CD4-positive, alpha-beta T cell treated with Interleukin-6 for 4 hours (primary cell): ENCODE measurements around the gene CCR3.

Source experiments
- DNase-seq: peaks from one replicate; pipeline ENCODE4 v3.0.0-alpha.2; 2020; ENCODE audit warnings: mixed read lengths

The CCR3 gene

GRCh38 chr3:46277476-46277875 is 35.2 kb downstream of the CCR3 start:
- no peak for DNase-seq

DNA sequence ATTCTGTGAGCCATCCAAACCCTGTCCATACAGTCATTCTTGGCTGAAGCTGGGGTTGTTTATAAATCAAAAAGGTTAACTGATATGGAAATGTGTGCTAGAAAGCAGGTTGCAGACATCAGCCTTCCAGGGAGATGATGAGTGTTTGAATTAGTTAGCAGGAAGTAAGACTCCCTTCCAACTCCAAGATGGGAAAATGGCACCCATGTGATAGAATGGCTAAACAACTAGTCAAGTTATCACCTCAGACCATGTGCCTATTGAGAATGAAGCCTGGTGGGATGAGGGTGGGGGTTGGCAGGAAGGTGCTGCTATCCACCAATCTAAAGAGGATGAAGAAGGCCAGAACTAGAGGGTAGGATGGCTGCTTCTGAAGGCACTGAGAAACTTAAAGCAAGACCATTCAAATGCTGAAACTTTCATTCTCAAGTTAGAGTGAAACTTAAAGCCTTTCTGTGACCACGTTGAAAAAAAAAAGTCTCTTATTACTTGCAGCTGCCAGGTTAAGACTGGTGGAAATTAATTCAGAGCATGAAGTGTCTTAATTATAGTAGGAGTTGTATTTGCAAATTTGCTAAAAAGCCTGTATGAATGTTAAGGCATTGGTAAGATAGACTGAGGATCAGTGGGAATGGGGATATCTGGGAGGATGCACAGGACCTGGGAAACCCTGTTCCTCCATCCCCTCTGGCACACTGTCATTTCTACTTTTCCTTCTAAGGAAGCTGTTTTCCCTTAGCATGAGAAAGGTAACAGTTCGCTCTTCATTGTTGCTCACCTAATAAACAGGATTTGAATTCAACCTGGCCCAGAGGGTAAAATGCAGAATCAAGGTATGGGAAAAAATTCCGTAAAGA is 36.8 kb downstream of the CCR3 start:
- no peak for DNase-seq

DNA sequence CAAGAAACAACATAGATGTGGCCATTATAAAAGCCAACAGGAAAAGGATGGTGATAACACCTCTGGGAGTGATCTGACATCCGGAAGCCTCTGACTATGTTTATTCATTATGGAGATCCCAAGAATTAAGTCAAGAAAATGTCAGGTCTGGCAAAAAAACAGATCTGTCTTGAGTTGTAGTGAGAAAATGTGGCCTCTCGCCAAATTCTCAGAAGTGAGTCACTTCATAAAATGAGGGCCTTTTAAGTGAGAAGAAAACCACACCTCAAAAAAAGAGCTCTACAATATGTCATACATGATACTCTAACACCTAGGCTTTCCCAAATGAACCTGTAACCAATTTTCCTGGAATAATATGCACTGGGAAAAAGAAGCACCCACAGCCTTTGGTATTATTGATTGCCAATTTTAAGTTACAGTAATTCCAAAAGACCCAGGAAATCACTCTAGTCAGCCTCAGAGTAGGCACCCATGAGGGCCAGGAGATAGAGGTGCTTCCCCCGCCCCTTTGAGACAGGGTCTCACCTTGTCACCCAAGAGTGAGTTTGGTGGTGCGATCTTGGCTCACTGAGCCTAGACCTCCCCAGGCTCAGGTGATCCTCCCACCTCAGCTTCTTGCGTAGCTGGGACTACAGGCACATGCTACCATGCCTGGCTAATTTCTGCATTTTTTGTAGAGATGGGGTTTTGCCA is 38.0 kb downstream of the CCR3 start:
- peak; percentile 72 for DNase-seq

GRCh38 chr3:46281551-46281950 is 39.3 kb downstream of the CCR3 start:
- DNase-seq = no peak

DNA sequence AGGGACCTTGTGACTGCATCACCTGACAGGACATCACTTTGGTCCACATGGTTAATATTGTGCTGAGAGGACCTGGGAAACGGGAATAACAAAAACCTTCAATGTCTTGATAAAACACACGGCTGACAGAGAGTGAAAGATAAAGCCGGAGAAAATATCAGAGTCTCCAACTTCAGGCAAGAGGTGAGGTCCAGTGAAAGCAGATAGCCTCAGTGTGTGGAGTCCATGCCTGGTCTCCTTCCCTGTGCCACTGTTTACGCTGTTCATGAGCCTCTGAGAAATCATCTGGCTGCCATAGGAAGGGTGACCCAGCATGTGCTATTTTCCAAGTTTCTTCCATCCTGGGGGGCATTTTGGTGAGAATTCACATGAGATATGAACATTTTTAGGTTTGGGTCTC is 39.8 kb downstream of the CCR3 start:
- DNase-seq = no peak

DNA sequence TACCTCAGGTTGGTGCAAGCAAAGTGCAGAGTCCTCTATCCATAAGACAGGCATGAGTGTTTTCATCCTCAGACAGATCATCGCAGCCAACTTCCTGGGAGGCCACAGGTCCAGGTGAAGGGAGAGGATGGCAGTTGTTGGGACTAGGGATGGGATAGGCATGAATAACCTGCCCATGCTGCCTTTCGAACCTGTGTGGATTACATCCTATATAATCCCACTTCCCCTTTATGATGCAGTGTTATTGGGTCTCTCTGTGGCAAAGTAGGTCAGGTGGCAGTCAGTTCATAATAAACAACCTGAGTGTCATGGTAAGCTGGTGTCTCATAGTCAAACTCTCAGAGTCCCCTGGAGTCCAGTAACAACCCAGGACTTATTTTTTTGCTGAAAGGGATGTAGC is 40.4 kb downstream of the CCR3 start:
- DNase-seq = no peak

GRCh38 chr3:46283881-46284450 is 41.7 kb downstream of the CCR3 start:
- DNase-seq = no peak

DNA sequence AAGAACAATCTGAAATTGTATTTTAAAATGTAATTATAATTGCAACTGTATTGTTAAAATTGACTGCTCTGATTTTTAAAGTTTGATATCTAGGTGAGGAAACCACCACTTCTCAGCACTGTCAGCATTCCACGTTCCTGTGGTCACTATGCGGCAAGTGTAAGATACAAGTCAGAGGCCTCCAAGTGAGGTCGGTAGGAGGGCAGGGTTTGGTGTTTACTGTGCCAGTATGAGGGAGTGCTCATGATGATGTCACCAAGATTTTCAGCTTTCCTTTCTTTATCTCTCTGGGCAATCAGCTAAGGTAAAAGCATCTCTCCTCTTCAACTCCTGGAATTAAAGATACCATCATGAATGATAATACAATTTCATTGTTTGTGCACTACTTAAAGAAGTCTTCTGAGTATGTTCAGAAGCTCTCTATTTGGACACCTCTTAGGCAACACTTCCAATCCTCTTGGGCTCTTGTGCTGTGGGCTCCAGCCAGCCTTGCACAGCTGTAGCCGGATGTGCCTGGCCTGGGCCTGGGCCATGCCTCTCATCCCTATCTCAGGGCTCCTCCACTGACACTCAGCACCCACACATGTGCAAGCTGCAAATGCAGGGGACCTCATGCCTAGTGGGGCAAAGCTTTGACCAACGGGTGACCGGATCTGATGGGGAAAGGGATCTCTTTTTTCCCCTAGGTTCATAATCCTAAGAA is 42.9 kb downstream of the CCR3 start:
- DNase-seq = peak; percentile 56

DNA sequence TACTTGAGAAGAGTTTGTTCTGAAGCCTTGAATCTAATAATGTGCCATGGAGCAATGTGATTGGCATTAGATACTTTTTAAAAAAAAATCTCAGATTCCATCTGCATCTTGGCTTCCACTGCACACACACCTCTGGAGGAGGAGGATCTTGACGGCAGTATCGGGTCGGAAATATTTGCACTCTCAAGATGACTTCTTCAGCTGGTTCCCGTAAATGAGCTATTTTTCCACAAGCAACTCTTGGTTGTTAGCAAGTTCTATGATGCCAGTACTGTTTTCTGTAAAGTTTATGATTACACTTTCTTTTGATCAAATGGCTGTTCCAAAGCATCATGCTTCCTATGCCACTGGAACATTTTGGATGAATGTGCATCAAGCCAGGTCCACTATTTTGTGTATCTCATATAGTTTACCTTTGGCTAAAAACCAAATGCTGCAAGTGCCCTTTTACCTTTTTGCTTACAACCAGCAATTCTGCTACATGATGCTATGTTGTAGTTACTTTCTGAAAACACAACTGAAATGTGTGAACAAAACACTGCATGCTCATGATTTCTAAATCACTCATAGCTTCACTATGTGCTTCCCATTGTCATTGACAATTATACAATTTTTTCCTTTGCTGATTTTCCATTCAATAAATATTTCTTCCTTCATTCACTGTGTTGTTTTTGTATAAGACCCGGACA is 43.8 kb downstream of the CCR3 start:
- no peak for DNase-seq

GRCh38 chr3:46286947-46287565 is 44.8 kb downstream of the CCR3 start:
- no peak for DNase-seq

DNA sequence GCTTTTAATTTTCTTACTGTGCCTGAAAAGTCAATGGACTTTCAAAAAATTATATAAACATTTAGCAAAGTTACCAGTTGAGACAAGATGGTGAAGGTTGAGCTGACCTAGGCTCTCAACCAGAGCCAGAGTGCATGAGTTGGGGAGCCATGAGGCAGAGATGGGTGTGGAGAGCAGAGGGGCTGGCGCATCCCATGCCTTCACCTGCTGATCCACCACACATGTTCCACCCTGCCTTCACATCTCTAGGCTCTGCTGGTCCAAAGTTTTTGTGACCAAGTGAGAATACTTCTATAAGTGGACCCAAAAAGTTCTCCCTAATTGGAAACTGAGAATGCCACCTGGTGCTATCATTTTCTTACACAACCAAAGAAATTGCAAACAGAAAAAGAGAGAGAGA is 47.3 kb downstream of the CCR3 start:
- DNase-seq = no peak

DNA sequence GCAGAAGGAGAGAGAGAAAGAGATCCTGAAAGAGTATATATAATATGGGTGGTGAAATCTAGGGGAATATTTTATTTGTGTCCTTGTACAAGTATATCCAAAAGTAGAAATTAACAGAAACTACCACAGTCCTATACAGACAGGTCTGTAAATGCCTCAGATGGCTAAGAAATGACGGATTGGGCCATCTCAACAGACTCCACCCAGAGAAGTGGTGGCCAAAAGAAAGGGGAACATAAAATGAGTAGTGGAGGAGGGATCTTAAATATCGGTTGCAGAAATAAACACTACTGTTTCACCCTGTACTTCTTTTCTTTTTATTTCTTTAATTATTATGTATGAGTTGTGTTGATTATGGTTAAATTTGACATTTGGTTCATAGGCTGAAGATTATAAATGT is 47.7 kb downstream of the CCR3 start:
- DNase-seq = no peak

DNA sequence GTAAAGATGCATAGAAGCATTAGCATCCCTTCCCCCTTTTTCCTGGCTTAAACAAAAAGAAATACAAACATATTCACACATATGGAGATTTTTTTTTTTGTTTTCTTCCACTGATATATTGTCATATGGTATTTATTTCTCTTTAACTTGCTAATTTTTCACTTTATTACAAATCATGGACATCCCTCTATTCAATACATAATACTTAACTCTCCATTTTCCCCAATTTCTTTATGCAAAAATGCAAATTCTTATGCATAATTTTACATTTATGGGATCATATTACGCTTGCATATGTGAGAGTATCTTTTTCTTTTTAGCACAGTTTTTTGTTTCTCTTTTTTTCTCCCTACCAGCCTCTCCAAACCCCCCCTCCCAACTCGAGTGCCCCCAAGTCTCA is 48.8 kb downstream of the CCR3 start:
- DNase-seq = no peak

DNA sequence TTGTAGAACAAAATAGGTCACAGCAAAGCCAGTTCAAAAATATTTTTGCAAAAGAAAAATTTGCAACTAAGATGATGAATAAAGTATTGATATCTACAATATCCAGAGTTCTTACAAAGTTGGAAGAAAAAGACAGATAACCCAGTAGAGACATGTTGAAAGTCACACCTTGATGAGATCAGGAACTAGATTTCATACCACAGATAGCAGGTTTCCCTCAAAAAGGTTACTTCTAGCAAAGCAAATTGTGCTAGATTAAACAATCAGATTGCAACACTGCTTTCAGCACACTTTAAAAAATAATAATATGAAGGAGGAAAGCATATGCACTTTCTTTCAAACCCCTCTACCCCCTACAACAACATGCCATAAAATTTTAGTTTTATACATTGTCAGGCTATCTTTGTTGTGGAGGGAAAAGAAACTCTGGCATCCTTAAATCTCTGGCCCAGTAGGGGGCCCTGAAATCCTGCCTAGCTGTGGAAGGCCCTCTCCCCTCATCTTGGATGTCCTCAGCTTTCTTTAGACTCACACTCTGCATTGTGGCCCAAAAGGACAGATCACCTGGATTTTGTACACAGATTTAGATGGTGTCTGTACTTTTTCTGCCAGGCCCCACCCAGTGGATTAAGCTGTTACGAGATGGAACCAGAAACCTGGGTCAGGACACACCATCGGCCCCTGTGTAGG is 50.9 kb downstream of the CCR3 start:
- DNase-seq = no peak

DNA sequence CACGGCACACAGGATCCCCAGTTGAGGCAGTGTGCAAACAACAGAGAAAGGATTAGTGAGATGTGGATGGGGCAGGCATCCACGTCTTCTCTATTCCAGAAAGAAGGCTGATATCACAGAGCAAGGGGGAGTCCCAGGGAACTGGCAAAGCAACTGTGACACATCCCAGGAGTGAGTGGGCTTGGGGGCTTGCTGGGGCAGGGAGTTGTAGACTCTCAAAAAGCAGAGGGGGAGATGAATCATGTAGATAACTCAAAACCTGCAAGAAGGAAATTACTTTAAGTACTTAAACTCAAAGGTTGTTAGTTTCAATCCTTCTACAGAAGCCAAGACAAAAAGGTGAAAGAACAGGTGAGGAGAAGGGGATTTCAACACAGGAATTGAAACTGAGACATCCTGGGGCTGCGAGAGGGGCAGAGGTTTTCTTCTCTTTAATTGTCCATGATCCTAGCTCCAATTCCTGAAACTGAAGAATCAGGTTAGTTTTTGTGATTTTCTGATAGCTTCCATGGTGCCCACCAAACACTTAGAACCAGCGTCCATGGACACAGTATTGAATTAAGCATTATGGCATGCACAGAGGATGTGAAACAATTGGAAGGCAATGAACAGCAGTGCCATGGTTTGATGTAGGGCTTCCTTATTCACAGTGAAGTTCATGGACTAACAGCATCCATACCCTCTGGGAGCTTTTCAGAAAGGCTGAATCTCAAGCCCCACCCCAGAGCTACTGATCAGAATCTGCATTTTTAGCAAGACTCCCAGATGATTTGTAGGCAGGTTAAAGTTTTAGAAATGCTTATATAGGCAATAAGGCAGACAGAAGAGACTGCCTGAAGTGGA is 52.0 kb downstream of the CCR3 start:
- DNase-seq = no peak

- DNase-seq = no peak
These were observed 54.6 kb downstream of the CCR3 start for GRCh38 chr3:46296826-46297225.

DNA sequence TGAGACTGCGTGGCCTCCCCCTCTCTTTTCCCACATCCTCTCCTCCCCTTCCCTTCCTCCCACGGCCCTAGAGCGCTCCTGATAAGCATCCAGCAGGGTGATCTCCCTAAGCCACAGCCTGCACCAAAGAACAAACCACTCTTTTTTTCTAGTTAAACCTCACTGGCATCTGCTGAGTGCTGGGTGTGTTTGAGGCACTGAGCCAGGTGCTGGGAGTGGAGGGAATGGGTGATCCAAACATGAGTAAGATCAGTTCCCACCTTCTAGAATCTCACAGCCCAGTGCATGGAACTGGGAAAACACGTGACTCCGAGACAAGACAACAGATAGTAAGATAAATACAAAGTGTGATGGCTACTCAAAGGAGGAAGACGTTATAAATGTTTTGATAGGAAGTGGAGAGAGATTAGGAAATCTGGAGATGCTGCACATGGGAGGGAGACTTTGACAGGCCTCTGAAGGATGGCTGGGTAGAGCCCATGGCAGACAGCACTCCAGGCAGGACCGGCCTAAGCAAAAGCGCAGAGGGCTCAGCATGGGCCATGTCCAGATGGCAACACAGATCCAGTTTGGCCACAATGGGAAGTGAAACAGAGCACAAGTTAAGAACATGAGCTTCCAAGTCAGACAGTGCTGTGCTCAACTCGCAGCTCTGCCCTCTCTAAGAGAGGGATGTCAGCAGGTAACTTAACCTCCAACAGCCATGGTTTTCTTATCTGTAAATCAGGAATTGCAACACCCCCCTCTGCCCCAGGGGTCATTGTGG is 55.6 kb downstream of the CCR3 start:
- no peak for DNase-seq

GRCh38 chr3:46298871-46299607 is 56.8 kb downstream of the CCR3 start:
- DNase-seq = peak; percentile 12
